ENCODE data around the gene ATP5F1D.

ATP5F1D gene

GRCh38 chr19:1217366-1217765, 24.2 kb upstream of the ATP5F1D start:
- Mint-ChIP-seq H3K27me3 (no peaks in the 10 kb centered on the region), H3K4me1 (peaks cover 16% of the 10 kb centered on the region), H3K4me3 (no peak overlapping the region), H3K36me3 (peaks cover 9% of the 10 kb centered on the region), H3K27ac (no peak overlapping the region), H3K9me3 (no peaks in the 10 kb centered on the region)
- ATAC-seq, result no peak

GRCh38 chr19:1218751-1219567, 22.6 kb upstream of the ATP5F1D start:
- ATAC-seq, result no peak
- Mint-ChIP-seq H3K27ac (no peak overlapping the region), H3K36me3 (peaks cover 2% of the 10 kb centered on the region), H3K27me3 (no peaks in the 10 kb centered on the region), H3K9me3 (no peaks in the 10 kb centered on the region), H3K4me3 (no peak overlapping the region), H3K4me1 (peaks cover 6% of the 10 kb centered on the region)

- no peak for ATAC-seq
- no peaks in the 10 kb centered on the region for H3K36me3 Mint-ChIP-seq
- H3K27ac Mint-ChIP-seq, result no peak overlapping the region
- H3K4me1 Mint-ChIP-seq, result no peaks in the 10 kb centered on the region
- H3K9me3 Mint-ChIP-seq, result no peaks in the 10 kb centered on the region
- no peak overlapping the region for H3K4me3 Mint-ChIP-seq
- H3K27me3 Mint-ChIP-seq, result no peaks in the 10 kb centered on the region
Measured at GRCh38 chr19:1219786-1220476, 21.6 kb upstream of the ATP5F1D start.

- Mint-ChIP-seq H3K9me3 (no peaks in the 10 kb centered on the region), H3K4me3 (no peak overlapping the region), H3K27ac (no peak overlapping the region), H3K27me3 (no peaks in the 10 kb centered on the region), H3K4me1 (no peaks in the 10 kb centered on the region), H3K36me3 (no peaks in the 10 kb centered on the region)
- ATAC-seq, result no peak
Measured at GRCh38 chr19:1220477-1220930, 21.0 kb upstream of the ATP5F1D start.

GRCh38 chr19:1220976-1221903, 20.3 kb upstream of the ATP5F1D start:
- H3K36me3 Mint-ChIP-seq, result no peaks in the 10 kb centered on the region
- no peak for ATAC-seq

GRCh38 chr19:1221904-1222255, 19.7 kb upstream of the ATP5F1D start:
- no peaks in the 10 kb centered on the region for H3K36me3 Mint-ChIP-seq
- H3K27ac Mint-ChIP-seq, result no peak overlapping the region
- H3K27me3 Mint-ChIP-seq, result no peaks in the 10 kb centered on the region
- no peaks in the 10 kb centered on the region for H3K9me3 Mint-ChIP-seq
- H3K4me1 Mint-ChIP-seq, result no peaks in the 10 kb centered on the region
- no peak overlapping the region for H3K4me3 Mint-ChIP-seq
- ATAC-seq, result no peak

More at GRCh38 chr19:1220976-1221903, 20.3 kb upstream of the ATP5F1D start:
- H3K9me3 Mint-ChIP-seq, result no peaks in the 10 kb centered on the region
- H3K27ac Mint-ChIP-seq, result no peak overlapping the region
- H3K4me3 Mint-ChIP-seq, result no peak overlapping the region
- no peaks in the 10 kb centered on the region for H3K27me3 Mint-ChIP-seq
- no peaks in the 10 kb centered on the region for H3K4me1 Mint-ChIP-seq

GRCh38 chr19:1222394-1222793, 19.2 kb upstream of the ATP5F1D start:
- Mint-ChIP-seq H3K4me3 (no peak overlapping the region), H3K36me3 (no peaks in the 10 kb centered on the region), H3K9me3 (no peaks in the 10 kb centered on the region), H3K4me1 (no peaks in the 10 kb centered on the region), H3K27ac (no peak overlapping the region), H3K27me3 (no peaks in the 10 kb centered on the region)
- ATAC-seq, result no peak

- H3K36me3 Mint-ChIP-seq, result peaks cover 4% of the 10 kb centered on the region
- H3K27ac Mint-ChIP-seq, result no peak overlapping the region
- peak; percentile 45 for ATAC-seq
- no peak overlapping the region for H3K4me3 Mint-ChIP-seq
- no peaks in the 10 kb centered on the region for H3K4me1 Mint-ChIP-seq
- no peaks in the 10 kb centered on the region for H3K9me3 Mint-ChIP-seq
- H3K27me3 Mint-ChIP-seq, result no peaks in the 10 kb centered on the region
Measured at GRCh38 chr19:1223018-1223855, 18.3 kb upstream of the ATP5F1D start.

- Mint-ChIP-seq H3K27ac (no peak overlapping the region), H3K4me1 (no peaks in the 10 kb centered on the region), H3K36me3 (peaks cover 5% of the 10 kb centered on the region), H3K27me3 (no peaks in the 10 kb centered on the region), H3K4me3 (no peak overlapping the region), H3K9me3 (no peaks in the 10 kb centered on the region)
- ATAC-seq, result no peak
Measured at GRCh38 chr19:1224047-1224825, 17.3 kb upstream of the ATP5F1D start.

- H3K4me3 Mint-ChIP-seq, result no peak overlapping the region
- no peak overlapping the region for H3K27ac Mint-ChIP-seq
- H3K27me3 Mint-ChIP-seq, result no peaks in the 10 kb centered on the region
- H3K9me3 Mint-ChIP-seq, result no peaks in the 10 kb centered on the region
- no peaks in the 10 kb centered on the region for H3K4me1 Mint-ChIP-seq
- no peak for ATAC-seq
- H3K36me3 Mint-ChIP-seq, result peaks cover 5% of the 10 kb centered on the region
Measured at GRCh38 chr19:1224847-1225246, 16.7 kb upstream of the ATP5F1D start.

- no peak for ATAC-seq
- Mint-ChIP-seq H3K27ac (no peak overlapping the region), H3K27me3 (no peaks in the 10 kb centered on the region), H3K9me3 (no peaks in the 10 kb centered on the region), H3K36me3 (peaks cover 5% of the 10 kb centered on the region), H3K4me3 (no peak overlapping the region), H3K4me1 (no peaks in the 10 kb centered on the region)
Measured at GRCh38 chr19:1225440-1226226, 15.9 kb upstream of the ATP5F1D start.

GRCh38 chr19:1226227-1226518, 15.4 kb upstream of the ATP5F1D start:
- Mint-ChIP-seq H3K4me1 (no peaks in the 10 kb centered on the region), H3K27ac (no peak overlapping the region), H3K9me3 (no peaks in the 10 kb centered on the region), H3K4me3 (no peak overlapping the region), H3K27me3 (no peaks in the 10 kb centered on the region), H3K36me3 (peaks cover 5% of the 10 kb centered on the region)
- ATAC-seq, result no peak

GRCh38 chr19:1226522-1227303, 14.8 kb upstream of the ATP5F1D start:
- peaks cover 5% of the 10 kb centered on the region for H3K36me3 Mint-ChIP-seq
- H3K9me3 Mint-ChIP-seq, result no peaks in the 10 kb centered on the region
- no peaks in the 10 kb centered on the region for H3K4me1 Mint-ChIP-seq
- no peaks in the 10 kb centered on the region for H3K27me3 Mint-ChIP-seq
- ATAC-seq, result no peak
- H3K4me3 Mint-ChIP-seq, result no peak overlapping the region
- no peak overlapping the region for H3K27ac Mint-ChIP-seq

Measured in stimulated activated memory B cell treated with anti-CD40 and anti-IgM and Interleukin-4, amounts not matched to agents 10 μg/mL and 1 μg/mL and 100 μg/mL, for 72 hours (primary cell).